Activated naive CD4-positive, alpha-beta T cell treated with anti-CD3 and anti-CD28 coated beads for 36 hours (primary cell): ENCODE measurements around the gene FAM209A. TPM values are rescaled to one million over a fixed set of nuclear protein-coding genes. Genes with fewer than 3 reads are reported as not detected.
"Not testable (repeated sequence)": the region's sequence is repeated elsewhere in the genome, so short reads cannot be mapped to it uniquely, and the experiment has no call there.

Experiments used
- CTCF ChIA-PET: fragments of 350-600 bp; sonication (Branson Sonifier 250); formaldehyde crosslinking; loops from one replicate; lab custom pipeline; 2021; ENCODE audit warnings: antibody characterized with exemption; lab: Charles Lee
- DNase-seq: peaks from one replicate; pipeline ENCODE4 v3.0.0-alpha.2; 2020
- H3K27ac Mint-ChIP-seq: one replicate; pipeline ENCODE4 v1.8.0; 2021; ENCODE audit warnings: mild to moderate bottlenecking, mixed read lengths
- H3K27me3 Mint-ChIP-seq: one replicate; pipeline ENCODE4 v1.8.0; 2021; ENCODE audit warnings: low read depth, mixed read lengths
- H3K36me3 Mint-ChIP-seq: one replicate; pipeline ENCODE4 v1.8.0; 2021; ENCODE audit warnings: low read depth, mixed read lengths
- H3K4me1 Mint-ChIP-seq: one replicate; pipeline ENCODE4 v1.8.0; 2021; ENCODE audit warnings: low read depth, mixed read lengths
- H3K4me3 Mint-ChIP-seq: one replicate; pipeline ENCODE4 v1.8.0; 2021; ENCODE audit warnings: mild to moderate bottlenecking, moderate library complexity, mixed read lengths
- H3K9me3 Mint-ChIP-seq: one replicate; pipeline ENCODE4 v1.8.0; 2021; ENCODE audit warnings: mixed read lengths
- intact Hi-C: fragments of 100-400 bp; cut with micrococcal nuclease; formaldehyde crosslinking; loops from one replicate; pipeline ENCODE4 v1.15.1; 2023
- total RNA-seq, 2 experiments: library from RNA; stranded (reverse); gene quantifications; one replicate each; pipeline ENCODE4 v1.2.3, GENCODE V29; 2021

The FAM209A gene
- total RNA-seq, 2 experiments from 2014 or later: 0.31 TPM; not detected in 1

DNA sequence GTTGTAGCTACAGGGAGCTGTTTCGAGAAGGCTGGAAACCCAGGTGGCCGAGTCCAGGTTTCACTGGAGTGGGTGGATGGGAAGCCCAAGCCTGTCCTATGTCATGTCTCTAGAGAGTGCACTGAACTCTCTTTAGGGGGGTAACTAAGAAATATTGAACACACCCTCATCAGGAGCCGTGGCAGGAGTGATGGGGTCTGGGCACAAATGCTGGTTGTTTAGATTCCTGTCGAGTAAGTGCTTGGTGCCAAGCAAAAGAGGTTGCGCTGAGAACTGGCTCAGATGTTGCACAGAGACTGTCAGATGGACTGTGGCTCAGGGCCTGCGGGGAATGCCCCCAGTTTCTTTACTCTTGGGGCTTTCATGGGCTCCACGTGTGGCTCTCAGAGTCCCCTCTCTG, 7.3 kb upstream of the FAM209A start:
- CTCF ChIA-PET: no interaction called here
- no peak overlapping the region for H3K4me3 Mint-ChIP-seq
- DNase-seq: no peak
- peaks cover 2% of the 10 kb centered on the region for H3K4me1 Mint-ChIP-seq
- no peak overlapping the region for H3K27ac Mint-ChIP-seq
- intact Hi-C loops: no loop called here
- peaks cover 61% of the 10 kb centered on the region for H3K36me3 Mint-ChIP-seq
- H3K27me3 Mint-ChIP-seq: no peaks in the 10 kb centered on the region
- peaks cover 22% of the 10 kb centered on the region for H3K9me3 Mint-ChIP-seq

DNA sequence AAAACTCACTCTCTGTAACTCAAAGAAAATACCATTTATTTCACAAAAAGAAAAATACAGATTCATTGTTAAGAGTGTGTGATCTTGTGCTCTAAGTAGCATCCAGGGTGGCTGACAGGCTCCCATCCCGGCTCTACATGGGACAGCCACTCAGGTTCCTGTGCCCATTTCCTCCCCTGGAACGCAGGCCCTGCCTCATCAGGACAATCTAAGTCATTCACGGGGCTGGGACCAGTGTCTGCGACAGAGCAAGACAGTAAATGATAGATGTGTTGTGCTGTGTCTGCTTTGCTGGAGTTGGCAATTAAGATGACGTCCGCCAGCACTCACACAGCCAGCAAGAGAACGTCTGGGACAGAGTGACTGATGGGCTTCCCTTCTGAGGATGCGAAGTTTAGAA, 6.9 kb upstream of the FAM209A start:
- peaks cover 22% of the 10 kb centered on the region for H3K9me3 Mint-ChIP-seq
- H3K27ac Mint-ChIP-seq: no peak overlapping the region
- no peaks in the 10 kb centered on the region for H3K27me3 Mint-ChIP-seq
- intact Hi-C loops: no loop called here
- H3K36me3 Mint-ChIP-seq: peaks cover 61% of the 10 kb centered on the region
- peaks cover 5% of the 10 kb centered on the region for H3K4me1 Mint-ChIP-seq
- H3K4me3 Mint-ChIP-seq: no peak overlapping the region
- CTCF ChIA-PET: no interaction called here
- DNase-seq: no peak

DNA sequence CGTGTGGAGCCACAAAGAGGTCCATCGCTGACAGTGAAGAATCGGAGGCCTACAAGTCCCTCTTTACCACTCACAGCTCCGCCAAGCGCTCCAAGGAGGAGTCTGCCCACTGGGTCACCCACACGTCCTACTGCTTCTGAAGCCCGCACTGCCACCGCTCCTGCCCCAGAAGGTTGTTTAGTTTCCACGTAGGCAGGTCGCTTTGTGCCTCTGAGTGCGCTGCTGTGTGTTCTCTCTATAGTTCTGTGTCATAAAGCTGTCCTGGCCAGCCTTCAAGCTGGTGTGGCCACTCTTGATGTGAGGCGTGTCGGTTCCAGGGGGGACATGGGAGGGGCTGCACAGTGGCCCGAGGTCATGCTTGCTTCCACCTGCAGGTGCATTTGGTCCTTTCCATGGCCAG, 6.4 kb upstream of the FAM209A start:
- no peak for DNase-seq
- intact Hi-C loops: no loop called here
- Mint-ChIP-seq H3K36me3 (peaks cover 61% of the 10 kb centered on the region), H3K4me3 (no peak overlapping the region), H3K27ac (no peak overlapping the region), H3K27me3 (no peaks in the 10 kb centered on the region), H3K9me3 (peaks cover 22% of the 10 kb centered on the region), H3K4me1 (peaks cover 10% of the 10 kb centered on the region)
- CTCF ChIA-PET: interaction anchor here (0.9 kb wide), 1 partner anchor 13 kb away, joined by 7 read pairs; no protein-coding TSS in a partner anchor

DNA sequence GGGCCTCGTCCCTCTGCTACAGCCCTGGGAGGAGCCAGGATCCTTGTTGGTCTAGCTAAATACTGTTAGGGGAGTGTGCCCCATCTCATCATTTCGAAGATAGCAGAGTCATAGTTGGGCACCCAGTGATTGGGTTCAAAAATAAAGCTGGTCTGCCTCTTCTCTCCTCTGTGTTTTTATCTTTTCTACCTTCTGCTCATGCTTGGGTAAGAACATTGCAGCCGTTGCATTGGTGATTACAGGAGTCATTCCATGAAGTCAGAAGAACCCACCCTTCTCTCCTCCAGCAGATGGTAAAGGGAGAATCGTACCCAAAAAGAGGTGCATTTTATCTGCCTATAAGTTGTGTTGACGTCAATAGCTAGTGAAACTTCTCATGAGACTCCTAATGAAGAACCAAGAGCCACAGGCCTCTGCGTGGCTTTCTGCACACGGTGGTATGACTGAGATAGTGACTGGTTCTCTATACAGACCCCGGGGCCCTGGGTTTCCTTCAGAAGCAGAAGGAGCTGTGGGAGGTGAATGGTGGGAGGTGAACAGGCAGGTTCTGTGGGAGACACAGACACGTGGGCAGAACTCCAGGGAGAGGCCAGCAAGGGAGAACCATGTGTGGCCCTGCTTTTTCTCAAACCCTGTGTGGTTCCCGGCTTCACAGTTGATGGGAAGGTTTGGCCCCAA, 5.7 kb upstream of the FAM209A start:
- H3K27ac Mint-ChIP-seq: no peak overlapping the region
- H3K4me1 Mint-ChIP-seq: peaks cover 13% of the 10 kb centered on the region
- DNase-seq: no peak
- H3K27me3 Mint-ChIP-seq: no peaks in the 10 kb centered on the region
- peaks cover 61% of the 10 kb centered on the region for H3K36me3 Mint-ChIP-seq
- intact Hi-C loops: no loop called here
- CTCF ChIA-PET: interaction anchor here (0.9 kb wide), 1 partner anchor 12 kb away, joined by 7 read pairs; no protein-coding TSS in a partner anchor
- peaks cover 22% of the 10 kb centered on the region for H3K9me3 Mint-ChIP-seq
- no peak overlapping the region for H3K4me3 Mint-ChIP-seq

DNA sequence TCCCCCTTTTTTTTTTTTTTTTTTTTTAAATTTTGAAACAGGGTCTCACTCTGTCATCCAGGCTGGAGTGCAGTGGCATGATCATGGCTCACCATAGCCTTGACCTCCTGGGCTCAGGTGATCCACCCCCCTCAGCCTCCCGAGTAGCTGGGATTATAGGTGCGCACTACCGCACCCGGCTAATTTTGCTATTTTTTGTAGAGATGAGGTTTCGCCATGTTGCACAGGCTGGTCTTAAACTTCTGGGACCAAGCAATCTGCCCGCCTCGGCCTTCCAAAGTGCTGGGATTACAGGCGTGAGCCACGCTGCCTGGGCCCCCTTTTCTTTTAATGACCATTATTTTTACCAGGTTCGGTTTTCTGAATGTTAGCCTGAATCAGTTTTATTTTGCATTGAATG, 5.0 kb upstream of the FAM209A start:
- no peak for DNase-seq
- H3K9me3 Mint-ChIP-seq: peaks cover 22% of the 10 kb centered on the region
- peaks cover 13% of the 10 kb centered on the region for H3K4me1 Mint-ChIP-seq
- intact Hi-C loops: no loop called here
- no peaks in the 10 kb centered on the region for H3K27me3 Mint-ChIP-seq
- no peak overlapping the region for H3K4me3 Mint-ChIP-seq
- CTCF ChIA-PET: interaction anchor here (0.5 kb wide), 1 partner anchor 177 kb away, joined by 3 read pairs; no protein-coding TSS in a partner anchor
- H3K36me3 Mint-ChIP-seq: peaks cover 61% of the 10 kb centered on the region
- H3K27ac Mint-ChIP-seq: no peak overlapping the region

DNA sequence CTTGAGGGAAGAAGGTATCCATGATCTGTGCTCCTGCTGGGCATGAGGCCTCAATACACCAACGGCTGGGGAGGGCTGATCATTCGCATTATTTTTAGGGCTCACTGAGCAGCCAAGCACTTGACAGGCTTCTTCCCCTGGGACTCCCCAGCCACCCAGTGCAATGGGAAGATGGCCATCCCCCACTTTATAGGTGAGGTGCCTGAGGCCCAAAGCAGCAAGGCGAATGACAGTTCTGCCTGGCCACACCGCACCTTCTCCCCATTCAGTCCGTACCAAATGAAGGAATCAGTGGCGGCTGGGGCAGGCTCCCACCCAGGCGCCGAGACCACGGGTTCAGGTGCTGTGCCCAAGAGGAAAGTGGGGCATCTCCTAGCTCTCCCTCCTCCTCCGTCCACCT, 4.4 kb upstream of the FAM209A start:
- peaks cover 22% of the 10 kb centered on the region for H3K9me3 Mint-ChIP-seq

DNA sequence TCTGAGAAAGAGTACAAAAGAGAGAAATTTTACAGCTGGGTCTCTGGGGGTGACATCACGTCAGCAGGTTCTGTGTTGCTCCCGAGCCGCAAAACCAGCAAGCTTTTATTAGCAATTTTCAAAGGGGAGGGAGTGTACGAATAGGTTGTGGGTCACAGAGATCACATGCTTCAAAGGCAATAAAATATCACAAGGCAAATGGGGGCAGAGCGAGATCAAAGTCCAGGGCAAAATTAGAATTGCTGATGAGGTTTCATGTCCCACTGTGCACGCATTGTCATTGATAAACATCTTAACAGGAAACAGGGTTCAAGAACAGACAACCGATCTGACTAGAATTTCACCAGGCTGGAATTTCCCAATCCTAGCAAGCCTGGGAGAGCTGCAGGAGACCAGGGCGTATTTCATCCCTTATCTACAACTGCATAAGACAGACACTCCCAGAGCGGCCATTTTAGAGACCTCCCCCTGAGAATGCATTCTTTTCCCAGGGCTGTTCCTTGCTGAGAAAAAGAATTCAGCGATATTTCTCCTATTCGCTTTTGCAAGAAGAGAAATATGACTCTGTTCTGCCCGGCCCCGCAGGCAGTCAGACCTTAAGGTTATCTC, 3.7 kb upstream of the FAM209A start:
- Mint-ChIP-seq H3K4me1 (peaks cover 13% of the 10 kb centered on the region), H3K36me3 (peaks cover 54% of the 10 kb centered on the region), H3K9me3 (peaks cover 22% of the 10 kb centered on the region)
- H3K27me3 Mint-ChIP-seq, H3K4me3 Mint-ChIP-seq, H3K27ac Mint-ChIP-seq, CTCF ChIA-PET, intact Hi-C loops, DNase-seq: not testable (repeated sequence)

More for the DNA sequence above, 4.4 kb upstream of the FAM209A start:
- Mint-ChIP-seq H3K27me3 (no peaks in the 10 kb centered on the region), H3K4me1 (peaks cover 13% of the 10 kb centered on the region), H3K4me3 (no peak overlapping the region), H3K36me3 (peaks cover 59% of the 10 kb centered on the region), H3K27ac (no peak overlapping the region)
- intact Hi-C loops: no loop called here
- DNase-seq: no peak
- CTCF ChIA-PET: no interaction called here

DNA sequence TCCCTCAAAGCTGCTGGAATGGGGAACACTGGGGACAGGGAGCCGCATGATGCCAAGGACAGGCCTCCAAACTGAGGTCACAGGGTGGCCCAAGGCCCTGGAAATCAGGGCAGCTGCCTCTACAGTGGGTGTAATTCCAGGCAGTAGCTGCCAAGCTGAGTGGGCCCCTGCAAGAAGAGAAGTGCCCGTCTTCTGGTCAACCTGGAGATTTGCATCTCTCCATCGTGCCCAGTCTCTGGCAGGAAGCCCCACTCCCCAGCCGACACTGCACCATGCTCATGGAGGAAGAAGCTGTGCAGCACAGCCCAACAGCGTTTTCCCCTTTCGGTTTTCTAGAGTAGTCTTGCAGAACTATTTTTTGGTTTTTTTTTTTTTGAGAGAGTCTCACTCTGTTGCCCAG, 2.2 kb upstream of the FAM209A start:
- CTCF ChIA-PET: no interaction called here
- peaks cover 22% of the 10 kb centered on the region for H3K9me3 Mint-ChIP-seq
- peaks cover 13% of the 10 kb centered on the region for H3K4me1 Mint-ChIP-seq
- no peak for DNase-seq
- H3K27me3 Mint-ChIP-seq: no peaks in the 10 kb centered on the region
- H3K36me3 Mint-ChIP-seq: peaks cover 44% of the 10 kb centered on the region
- intact Hi-C loops: no loop called here
- H3K27ac Mint-ChIP-seq: no peak overlapping the region
- no peak overlapping the region for H3K4me3 Mint-ChIP-seq

DNA sequence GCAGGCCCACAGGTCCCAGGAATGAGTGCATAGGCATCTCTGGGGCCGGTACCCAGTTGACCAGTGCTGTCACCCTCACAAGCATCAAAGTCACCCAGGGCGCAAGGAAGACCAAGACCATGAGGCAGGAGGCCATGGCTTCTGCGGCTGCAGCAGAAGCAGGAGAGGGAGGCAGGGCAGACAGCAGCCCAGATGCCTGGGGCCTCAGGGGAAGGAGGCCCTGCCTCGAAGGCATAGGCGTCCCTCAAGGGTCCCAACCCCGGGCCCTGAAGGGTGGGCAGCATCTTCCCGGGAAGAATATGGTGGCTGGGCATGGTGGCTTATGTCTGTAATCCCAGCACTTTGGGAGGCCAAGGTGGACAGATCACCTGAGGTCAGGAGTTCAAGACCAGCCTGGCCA, 3.0 kb downstream of the FAM209A start:
- intact Hi-C loops: no loop called here
- DNase-seq: no peak
- Mint-ChIP-seq H3K27me3 (no peaks in the 10 kb centered on the region), H3K4me1 (peaks cover 8% of the 10 kb centered on the region), H3K36me3 (no peaks in the 10 kb centered on the region), H3K4me3 (no peak overlapping the region), H3K9me3 (no peaks in the 10 kb centered on the region), H3K27ac (no peak overlapping the region)
- CTCF ChIA-PET: no interaction called here

DNA sequence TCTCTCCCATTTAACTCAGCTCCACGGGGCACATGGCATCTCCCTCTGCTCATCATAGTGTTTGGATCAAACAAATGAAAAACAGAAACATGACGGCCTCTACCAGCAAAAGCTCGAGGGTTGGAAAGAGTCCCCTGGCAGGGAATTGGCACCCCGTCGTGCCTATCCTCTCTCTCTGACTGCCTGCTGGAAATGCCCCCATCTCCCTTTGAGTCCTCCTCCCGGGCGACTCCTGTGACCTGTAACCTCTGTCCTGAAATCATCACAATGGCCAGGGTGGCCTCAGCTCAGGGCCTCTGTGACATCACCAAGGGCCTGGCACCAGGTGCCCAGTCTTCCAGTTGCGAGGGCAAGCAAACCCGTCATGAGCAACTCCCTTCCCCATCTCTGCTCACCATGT, 8.4 kb downstream of the FAM209A start, which contains the start of gene FAM209B:
TSS of gene FAM209B (plus strand) at position 301 of the 400 bp plus-strand sequence. CDS start at position 397, 96 bp downstream.
- H3K9me3 Mint-ChIP-seq, intact Hi-C loops, CTCF ChIA-PET, H3K27ac Mint-ChIP-seq, H3K27me3 Mint-ChIP-seq, DNase-seq, H3K36me3 Mint-ChIP-seq, H3K4me3 Mint-ChIP-seq, H3K4me1 Mint-ChIP-seq: not testable (repeated sequence)

DNA sequence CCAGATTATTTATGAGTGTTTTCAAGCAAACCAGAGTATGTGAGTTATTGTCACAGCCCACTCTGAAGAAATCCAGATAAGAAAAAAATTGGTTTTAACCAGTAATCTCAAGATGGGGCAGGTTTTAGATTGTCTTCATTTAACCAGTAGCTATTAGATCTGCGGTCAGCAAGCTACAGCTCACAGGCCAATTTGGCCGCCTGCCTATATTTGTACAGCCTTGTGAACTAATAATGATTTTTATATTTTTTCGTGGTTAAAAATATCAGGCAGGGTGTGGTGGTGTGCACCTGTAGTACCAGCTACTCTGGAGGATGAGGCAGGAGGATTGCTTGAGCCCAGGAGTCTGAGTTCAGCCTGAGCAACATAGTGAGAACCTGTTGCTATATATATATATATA, 13.5 kb downstream of the FAM209A start:
- no peaks in the 10 kb centered on the region for H3K27me3 Mint-ChIP-seq
- no peak overlapping the region for H3K4me3 Mint-ChIP-seq
- H3K4me1 Mint-ChIP-seq: no peaks in the 10 kb centered on the region
- peaks cover 1% of the 10 kb centered on the region for H3K36me3 Mint-ChIP-seq
- no peaks in the 10 kb centered on the region for H3K9me3 Mint-ChIP-seq
- H3K27ac Mint-ChIP-seq: no peak overlapping the region
- CTCF ChIA-PET: interaction anchor here (1.6 kb wide), 1 partner anchor 12 kb away, joined by 6 read pairs; no protein-coding TSS in a partner anchor
- no peak for DNase-seq
- intact Hi-C loops: no loop called here

DNA sequence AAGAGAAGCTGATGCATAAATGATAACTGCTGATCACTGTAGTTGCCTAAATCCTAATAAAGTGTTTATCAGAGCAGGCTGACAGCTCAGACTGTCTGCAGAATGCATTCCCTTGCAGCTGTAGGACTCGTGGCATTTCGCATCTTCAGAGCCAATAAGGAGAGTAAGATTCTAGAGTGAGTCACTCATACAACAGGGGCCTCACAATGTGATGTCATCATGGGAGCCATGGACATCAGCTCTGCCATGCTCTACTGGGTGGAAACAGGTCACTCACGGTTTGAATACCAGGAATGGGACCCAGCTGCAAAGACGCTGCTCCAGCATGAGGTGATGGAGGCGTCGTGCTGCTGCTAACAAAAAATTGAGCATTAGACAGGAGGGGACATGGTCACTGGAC, 15.9 kb downstream of the FAM209A start:
- Mint-ChIP-seq H3K27ac (no peak overlapping the region), H3K4me1 (no peaks in the 10 kb centered on the region), H3K36me3 (peaks cover 1% of the 10 kb centered on the region), H3K4me3 (no peak overlapping the region), H3K9me3 (no peaks in the 10 kb centered on the region), H3K27me3 (no peaks in the 10 kb centered on the region)
- no peak for DNase-seq
- CTCF ChIA-PET: interaction anchor here (0.9 to 2.0 kb wide), 2 partner anchors 10 to 792 kb away, joined by 3 to 7 read pairs; no protein-coding TSS in a partner anchor
- intact Hi-C loops: no loop called here
